SK-N-SH (cell line): ENCODE measurements around the gene UBXN6. TPM values are rescaled to one million over a fixed set of nuclear protein-coding genes. Genes with fewer than 3 reads are reported as not detected.

Experiments used
- CTCF ChIA-PET: fragments of 300-600, 350-600 bp; formaldehyde crosslinking; extraction: SDS; loops from one replicate; lab custom pipeline; 2021; lab: Yijun Ruan, JAX
- POLR2A ChIA-PET: fragments of 350-600 bp; sonication (Branson Sonifier 250); formaldehyde crosslinking; extraction: SDS; loops from one replicate; lab custom pipeline; 2020; ENCODE audit warnings: antibody characterized with exemption, inconsistent platforms; lab: Yijun Ruan, JAX
- DNase-seq: peaks from one replicate; pipeline ENCODE4 v3.0.0; 2012
- H2AFZ ChIP-seq: fragments of 200-600 bp; sonication (generic); 2 replicates; pipeline ENCODE4 v1.8.1; 2016; ENCODE audit warnings: antibody characterized with exemption, mild to moderate bottlenecking, low read depth
- H3F3A ChIP-seq: fragments of 200-600 bp; sonication (generic); replicated peaks from 2 replicates; pipeline ENCODE3; 2016; ENCODE audit warnings: antibody characterized with exemption, mild to moderate bottlenecking; ENCODE audit not compliant: insufficient read depth
- H3K27ac ChIP-seq, 2 experiments: fragments of 200-500 bp in 1 of 2; fragments of 200-600 bp in 1 of 2; sonication (Bioruptor generic) in 1 of 2; sonication (generic), shearing (Covaris generic) in 1 of 2; 2 replicates each; pipeline versions ENCODE4 v1.5.1 to v1.6.1; 2014 to 2016; ENCODE audit warnings: low read depth in 2 of 2, inconsistent platforms in 1 of 2, low read length in 1 of 2, mild to moderate bottlenecking in 1 of 2, mixed read lengths in 1 of 2
- H3K27me3 ChIP-seq: fragments of 200-600 bp; sonication (generic), shearing (Covaris generic); 2 replicates; pipeline ENCODE4 v1.6.1; 2016; ENCODE audit warnings: mixed run types; ENCODE audit not compliant: insufficient read depth
- H3K36me3 ChIP-seq, 2 experiments: fragments of 200-500 bp in 1 of 2; fragments of 200-600 bp in 1 of 2; sonication (Bioruptor generic) in 1 of 2; sonication (generic) in 1 of 2; replicated peaks in 1 of 2; 2 replicates each; pipeline versions ENCODE3 to v1.5.1; 2014 to 2016; ENCODE audit warnings: low read length in 1 of 2, mild to moderate bottlenecking in 1 of 2; ENCODE audit not compliant: insufficient read depth in 2 of 2, control insufficient read depth in 1 of 2
- H3K4me1 ChIP-seq, 2 experiments: fragments of 200-500 bp in 1 of 2; fragments of 200-600 bp in 1 of 2; sonication (Bioruptor generic) in 1 of 2; sonication (generic), shearing (Covaris generic) in 1 of 2; 2 replicates each; pipeline versions ENCODE4 v1.5.1 to v1.6.1; 2014 to 2016; ENCODE audit warnings: low read depth in 1 of 2, low read length in 1 of 2, mixed run types in 1 of 2; ENCODE audit not compliant: insufficient read depth in 2 of 2, control insufficient read depth in 1 of 2
- H3K4me2 ChIP-seq: fragments of 200-600 bp; sonication (generic), shearing (Covaris generic); 2 replicates; pipeline ENCODE4 v1.6.1; 2017; ENCODE audit warnings: mixed run types
- H3K4me3 ChIP-seq, 2 experiments: fragments of 200-500 bp in 1 of 2; fragments of 200-600 bp in 1 of 2; sonication (Bioruptor generic) in 1 of 2; sonication (generic), shearing (Covaris generic) in 1 of 2; 2 replicates each; pipeline versions ENCODE4 v1.5.1 to v1.8.1; 2014 to 2016; ENCODE audit warnings: low read depth in 2 of 2, inconsistent platforms in 1 of 2, low read length in 1 of 2, mild to moderate bottlenecking in 1 of 2, mixed read lengths in 1 of 2, moderate library complexity in 1 of 2
- H3K79me2 ChIP-seq: fragments of 200-600 bp; sonication (generic); 2 replicates; pipeline ENCODE4 v1.8.1; 2017; ENCODE audit warnings: mild to moderate bottlenecking; ENCODE audit not compliant: insufficient read depth
- H3K9ac ChIP-seq: fragments of 200-600 bp; sonication (generic); 2 replicates; pipeline ENCODE4 v1.6.1; 2017; ENCODE audit warnings: mixed run types
- H3K9me2 ChIP-seq: fragments of 200-600 bp; sonication (generic); 2 replicates; pipeline ENCODE4 v1.6.1; 2017; ENCODE audit warnings: mixed run types
- H3K9me3 ChIP-seq: fragments of 200-600 bp; sonication (generic); 2 replicates; pipeline ENCODE4 v1.6.1; 2017; ENCODE audit warnings: mixed run types, mild to moderate bottlenecking, moderate library complexity
- H4K20me1 ChIP-seq: fragments of 200-600 bp; sonication (generic); 2 replicates; pipeline ENCODE4 v1.6.1; 2017; ENCODE audit warnings: mild to moderate bottlenecking, mixed run types; ENCODE audit not compliant: insufficient read depth
- ELF1 ChIP-seq: IDR thresholded peaks from 2 replicates; pipeline ENCODE4 v1.4.0; 2012
- EP300 ChIP-seq, 2 experiments: IDR thresholded peaks; 2 replicates each; pipeline versions ENCODE4 v1.4.0 to v1.6.1; 2012; ENCODE audit warnings: borderline replicate concordance in 1 of 2, low read depth in 1 of 2, low read length in 1 of 2
- EZH2phosphoT487 ChIP-seq: fragments of 200-600 bp; sonication (generic); IDR thresholded peaks from 2 replicates; pipeline ENCODE4 v1.6.1; 2017; ENCODE audit warnings: low read depth, mixed run types, mild to moderate bottlenecking, antibody characterized with exemption, moderate library complexity, borderline replicate concordance
- JUND ChIP-seq: IDR thresholded peaks from 2 replicates; pipeline ENCODE4 v1.4.0; 2012
- NFIC ChIP-seq: IDR thresholded peaks from 2 replicates; pipeline ENCODE4 v1.4.0; 2012; ENCODE audit warnings: borderline replicate concordance
- NRF1 ChIP-seq: IDR thresholded peaks from 2 replicates; pipeline ENCODE4 v1.6.1; 2012; ENCODE audit warnings: low read depth, mild to moderate bottlenecking, low read length
- POLR2AphosphoS5 ChIP-seq: IDR thresholded peaks from 2 replicates; pipeline ENCODE4 v1.6.1; 2012; ENCODE audit warnings: low read depth, low read length
- RAD21 ChIP-seq: IDR thresholded peaks from 2 replicates; pipeline ENCODE4 v1.6.1; 2012; ENCODE audit warnings: mild to moderate bottlenecking, low read length
- RCOR1 ChIP-seq: fragments of 150-350 bp; IDR thresholded peaks from 2 replicates; pipeline ENCODE4 v1.6.1; 2017; ENCODE audit warnings: antibody characterized with exemption, low read length
- RFX5 ChIP-seq: IDR thresholded peaks from 2 replicates; pipeline ENCODE4 v1.6.1; 2012; ENCODE audit warnings: mild to moderate bottlenecking, improper control_type of control experiment, low read length
- RXRA ChIP-seq: IDR thresholded peaks from 2 replicates; pipeline ENCODE4 v1.4.0; 2012; ENCODE audit warnings: low read depth, mild to moderate bottlenecking, borderline replicate concordance
- TAF1 ChIP-seq: IDR thresholded peaks from 2 replicates; pipeline ENCODE4 v1.6.1; 2012; ENCODE audit warnings: low read depth, mild to moderate bottlenecking, low read length, moderate library complexity, borderline replicate concordance
- TCF12 ChIP-seq: IDR thresholded peaks from 2 replicates; pipeline ENCODE4 v1.4.0; 2012
- TEAD4 ChIP-seq: IDR thresholded peaks from 2 replicates; pipeline ENCODE4 v1.4.0; 2012; ENCODE audit warnings: mild to moderate bottlenecking, borderline replicate concordance; ENCODE audit not compliant: insufficient read depth
- YY1 ChIP-seq: IDR thresholded peaks from 2 replicates; pipeline ENCODE4 v1.4.0; 2012; ENCODE audit warnings: low read depth, mild to moderate bottlenecking
- WGBS: methylation state at CpG from one replicate; pipeline ENCODE4 v1.1.6; 2017; ENCODE audit warnings: low lambda C conversion rate; 5-methylcytosine and 5-hydroxymethylcytosine counted together
- polyA plus RNA-seq, 3 experiments: library from polyadenylated mRNA; depleted of rRNA; stranded (reverse); fragments of >200 nt; gene quantifications; 2 replicates each; pipeline ENCODE4 v1.2.3, GENCODE V29; 2012
- TF ChIP-seq, protein P1 (sequence below): fragments of 150-350 bp; IDR thresholded peaks from 2 replicates; pipeline ENCODE4 v1.6.1; 2016; ENCODE audit warnings: mild to moderate bottlenecking, low read depth, low read length
- TF ChIP-seq, protein P2 (sequence below): IDR thresholded peaks from 2 replicates; pipeline ENCODE4 v1.6.1; 2012; ENCODE audit warnings: mild to moderate bottlenecking, low read depth, low read length, moderate library complexity
- TF ChIP-seq, protein P3 (sequence below): IDR thresholded peaks from 2 replicates; pipeline ENCODE4 v1.4.0; 2012; ENCODE audit warnings: low read depth

The UBXN6 gene
- polyA plus RNA-seq, 1 of the 3 experiments (the other 2 are of a cell fraction): 110 TPM

DNA sequence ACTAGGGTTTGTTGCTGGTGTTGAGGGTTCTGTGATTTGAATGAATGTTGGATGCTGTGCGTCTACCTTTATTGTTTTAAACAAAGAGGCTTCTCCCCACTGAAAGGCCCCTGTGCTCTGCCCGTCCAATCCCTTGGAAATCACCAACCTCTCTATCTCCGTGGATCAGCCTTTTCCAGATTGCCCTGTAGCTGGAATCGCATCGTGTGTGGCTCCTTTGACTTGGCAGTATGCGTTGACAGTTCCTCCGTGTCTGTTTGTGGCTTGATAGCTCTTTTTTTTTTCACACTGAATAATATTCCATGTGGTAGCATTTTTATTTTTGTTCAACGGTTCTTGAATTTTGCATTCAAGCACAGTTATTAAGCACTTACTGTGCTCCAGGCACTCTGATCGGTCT is 23.2 kb downstream of the UBXN6 start:
- H3K4me1 ChIP-seq: no peaks in the 10 kb centered on the region
- DNase-seq: no peak
- no peaks in the 10 kb centered on the region for H3F3A ChIP-seq
- H3K36me3 ChIP-seq: peaks cover 0 to 23% of the 10 kb centered on the region in 2 experiments
- CTCF ChIA-PET: interaction anchor here (0.8 to 0.9 kb wide), 3 partner anchors 11 to 91 kb away, joined by 3 to 5 read pairs (median 3); no protein-coding TSS in a partner anchor
- H3K4me2 ChIP-seq: no peak overlapping the region
- no peak overlapping the region for H3K9ac ChIP-seq
- H3K4me3 ChIP-seq: no peak overlapping the region
- H4K20me1 ChIP-seq: no peaks in the 10 kb centered on the region
- no peak overlapping the region for H3K27ac ChIP-seq
- H3K9me3 ChIP-seq: no peaks in the 10 kb centered on the region
- POLR2A ChIA-PET: no interaction called here
- no peaks in the 10 kb centered on the region; the same call in 1 of the 2 replicates for H3K79me2 ChIP-seq
- H3K27me3 ChIP-seq: no peaks in the 10 kb centered on the region
- TF ChIP-seq NRF1 (no peak), NFIC (no peak), EZH2phosphoT487 (no peak), TCF12 (no peak), RFX5 (no peak), EP300 (IDR thresholded peaks at IDR 0.05; ENCODE audit: borderline replicate concordance in 1 of 2, low read depth in 1 of 2, low read length in 1 of 2) (no peak), TAF1 (no peak), RCOR1 (no peak), TEAD4 (no peak), RXRA (no peak), YY1 (no peak), POLR2AphosphoS5 (no peak), RAD21 (no peak), ELF1 (no peak)
- TF ChIP-seq, protein P1, sequence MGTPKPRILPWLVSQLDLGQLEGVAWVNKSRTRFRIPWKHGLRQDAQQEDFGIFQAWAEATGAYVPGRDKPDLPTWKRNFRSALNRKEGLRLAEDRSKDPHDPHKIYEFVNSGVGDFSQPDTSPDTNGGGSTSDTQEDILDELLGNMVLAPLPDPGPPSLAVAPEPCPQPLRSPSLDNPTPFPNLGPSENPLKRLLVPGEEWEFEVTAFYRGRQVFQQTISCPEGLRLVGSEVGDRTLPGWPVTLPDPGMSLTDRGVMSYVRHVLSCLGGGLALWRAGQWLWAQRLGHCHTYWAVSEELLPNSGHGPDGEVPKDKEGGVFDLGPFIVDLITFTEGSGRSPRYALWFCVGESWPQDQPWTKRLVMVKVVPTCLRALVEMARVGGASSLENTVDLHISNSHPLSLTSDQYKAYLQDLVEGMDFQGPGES: no peak
- no peak overlapping the region for H2AFZ ChIP-seq
- WGBS: 94% methylated on average over 9 of the region's 9 CpGs
- no peaks in the 10 kb centered on the region for H3K9me2 ChIP-seq

DNA sequence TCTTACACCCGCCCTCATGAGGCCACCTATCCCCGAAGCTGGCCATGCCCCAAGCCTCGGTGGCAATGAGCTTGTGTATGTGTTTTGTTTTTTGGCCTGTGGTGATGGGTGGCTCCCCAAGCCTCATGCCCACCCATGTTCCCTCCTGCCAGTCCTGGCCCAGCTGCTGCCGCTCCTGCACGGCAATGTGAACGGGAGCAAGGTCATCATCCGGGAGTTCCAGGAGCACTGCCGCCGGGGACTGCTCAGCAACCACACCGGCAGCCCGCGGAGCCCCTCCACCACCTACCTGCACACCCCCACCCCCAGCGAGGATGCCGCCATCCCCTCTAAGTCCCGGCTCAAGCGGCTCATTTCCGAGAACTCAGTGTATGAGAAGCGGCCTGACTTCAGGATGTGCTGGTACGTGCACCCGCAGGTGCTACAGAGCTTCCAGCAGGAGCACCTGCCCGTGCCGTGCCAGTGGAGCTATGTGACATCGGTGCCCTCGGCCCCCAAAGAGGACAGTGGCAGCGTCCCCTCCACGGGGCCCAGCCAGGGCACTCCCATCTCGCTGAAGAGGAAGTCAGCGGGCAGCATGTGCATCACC is 24.6 kb downstream of the UBXN6 start:
- Histone ChIP-seq H3K79me2 (no peaks in the 10 kb centered on the region; the same call in 1 of the 2 replicates), H3K4me2 (no peak overlapping the region), H3K27ac (no peak overlapping the region), H4K20me1 (no peaks in the 10 kb centered on the region), H2AFZ (no peak overlapping the region), H3K4me3 (no peak overlapping the region), H3K9me3 (no peaks in the 10 kb centered on the region), H3K9ac (no peak overlapping the region), H3F3A (no peaks in the 10 kb centered on the region), H3K9me2 (no peaks in the 10 kb centered on the region), H3K36me3 (peaks cover 0 to 28% of the 10 kb centered on the region in 2 experiments), H3K27me3 (no peaks in the 10 kb centered on the region), H3K4me1 (no peaks in the 10 kb centered on the region)
- WGBS: no CpG with 5 or more reads among the region's 28 CpGs
- ChIA-PET POLR2A (no interaction called here), CTCF (interaction anchor here (0.6 to 1.0 kb wide), 2 partner anchors 24 to 92 kb away, joined by 3 read pairs; no protein-coding TSS in a partner anchor)
- DNase-seq: no peak
- no peak for TF ChIP-seq EP300 (IDR thresholded peaks at IDR 0.05; ENCODE audit: borderline replicate concordance in 1 of 2, low read depth in 1 of 2, low read length in 1 of 2)
- no peak for TF ChIP-seq JUND
- TF ChIP-seq RFX5: no peak
- TF ChIP-seq, protein P2, sequence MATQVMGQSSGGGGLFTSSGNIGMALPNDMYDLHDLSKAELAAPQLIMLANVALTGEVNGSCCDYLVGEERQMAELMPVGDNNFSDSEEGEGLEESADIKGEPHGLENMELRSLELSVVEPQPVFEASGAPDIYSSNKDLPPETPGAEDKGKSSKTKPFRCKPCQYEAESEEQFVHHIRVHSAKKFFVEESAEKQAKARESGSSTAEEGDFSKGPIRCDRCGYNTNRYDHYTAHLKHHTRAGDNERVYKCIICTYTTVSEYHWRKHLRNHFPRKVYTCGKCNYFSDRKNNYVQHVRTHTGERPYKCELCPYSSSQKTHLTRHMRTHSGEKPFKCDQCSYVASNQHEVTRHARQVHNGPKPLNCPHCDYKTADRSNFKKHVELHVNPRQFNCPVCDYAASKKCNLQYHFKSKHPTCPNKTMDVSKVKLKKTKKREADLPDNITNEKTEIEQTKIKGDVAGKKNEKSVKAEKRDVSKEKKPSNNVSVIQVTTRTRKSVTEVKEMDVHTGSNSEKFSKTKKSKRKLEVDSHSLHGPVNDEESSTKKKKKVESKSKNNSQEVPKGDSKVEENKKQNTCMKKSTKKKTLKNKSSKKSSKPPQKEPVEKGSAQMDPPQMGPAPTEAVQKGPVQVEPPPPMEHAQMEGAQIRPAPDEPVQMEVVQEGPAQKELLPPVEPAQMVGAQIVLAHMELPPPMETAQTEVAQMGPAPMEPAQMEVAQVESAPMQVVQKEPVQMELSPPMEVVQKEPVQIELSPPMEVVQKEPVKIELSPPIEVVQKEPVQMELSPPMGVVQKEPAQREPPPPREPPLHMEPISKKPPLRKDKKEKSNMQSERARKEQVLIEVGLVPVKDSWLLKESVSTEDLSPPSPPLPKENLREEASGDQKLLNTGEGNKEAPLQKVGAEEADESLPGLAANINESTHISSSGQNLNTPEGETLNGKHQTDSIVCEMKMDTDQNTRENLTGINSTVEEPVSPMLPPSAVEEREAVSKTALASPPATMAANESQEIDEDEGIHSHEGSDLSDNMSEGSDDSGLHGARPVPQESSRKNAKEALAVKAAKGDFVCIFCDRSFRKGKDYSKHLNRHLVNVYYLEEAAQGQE: no peak
- TF ChIP-seq NRF1: no peak
- TF ChIP-seq, protein P3, sequence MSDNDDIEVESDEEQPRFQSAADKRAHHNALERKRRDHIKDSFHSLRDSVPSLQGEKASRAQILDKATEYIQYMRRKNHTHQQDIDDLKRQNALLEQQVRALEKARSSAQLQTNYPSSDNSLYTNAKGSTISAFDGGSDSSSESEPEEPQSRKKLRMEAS: no peak
